ENCODE results near the gene APOB.
"Not testable (repeated sequence)": the region's sequence is repeated elsewhere in the genome, so short reads cannot be mapped to it uniquely, and the experiment has no call there.

The APOB gene

DNA sequence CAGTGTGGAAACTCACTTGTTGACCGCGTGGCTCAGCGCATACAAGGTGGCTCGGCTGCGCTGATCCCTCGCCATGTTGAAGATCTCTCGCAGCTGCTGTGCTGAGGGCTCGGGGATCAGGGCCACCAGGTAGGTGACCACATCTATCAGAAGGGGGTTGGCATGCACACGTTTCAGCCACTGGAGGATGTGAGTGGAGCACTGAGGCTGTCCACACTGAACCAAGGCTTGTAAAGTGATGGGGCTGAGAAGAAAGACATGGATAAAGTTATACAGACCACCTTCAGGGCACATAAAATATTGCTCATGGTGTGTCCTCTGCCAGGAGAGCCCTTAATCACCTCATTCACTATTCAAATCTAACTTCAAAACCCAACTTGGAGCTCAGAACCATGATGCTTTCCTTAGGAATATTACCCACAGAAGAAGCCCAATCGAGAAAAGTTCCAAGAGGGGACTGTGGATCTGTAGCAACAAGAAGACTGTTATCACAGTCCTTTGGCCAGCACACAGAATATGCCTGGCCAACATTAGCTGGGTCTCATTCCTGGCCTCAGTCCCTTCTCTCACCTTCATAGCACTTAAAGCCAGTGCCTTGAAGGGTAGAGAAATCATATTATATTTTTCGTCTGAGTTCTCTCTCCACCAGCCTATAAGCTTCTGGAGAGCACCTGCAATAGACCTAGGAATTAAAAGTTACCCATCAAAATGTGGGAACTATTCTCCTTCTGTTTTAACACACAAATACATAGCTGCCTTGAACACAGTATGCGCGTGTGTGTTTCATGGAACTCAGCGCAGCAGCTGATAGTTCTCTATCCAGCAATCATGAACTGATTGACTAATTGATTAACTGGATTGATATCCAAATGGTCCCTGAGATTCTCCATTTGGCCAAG is 11.3 kb downstream of the APOB start:
- DNase-seq = no peak

DNA sequence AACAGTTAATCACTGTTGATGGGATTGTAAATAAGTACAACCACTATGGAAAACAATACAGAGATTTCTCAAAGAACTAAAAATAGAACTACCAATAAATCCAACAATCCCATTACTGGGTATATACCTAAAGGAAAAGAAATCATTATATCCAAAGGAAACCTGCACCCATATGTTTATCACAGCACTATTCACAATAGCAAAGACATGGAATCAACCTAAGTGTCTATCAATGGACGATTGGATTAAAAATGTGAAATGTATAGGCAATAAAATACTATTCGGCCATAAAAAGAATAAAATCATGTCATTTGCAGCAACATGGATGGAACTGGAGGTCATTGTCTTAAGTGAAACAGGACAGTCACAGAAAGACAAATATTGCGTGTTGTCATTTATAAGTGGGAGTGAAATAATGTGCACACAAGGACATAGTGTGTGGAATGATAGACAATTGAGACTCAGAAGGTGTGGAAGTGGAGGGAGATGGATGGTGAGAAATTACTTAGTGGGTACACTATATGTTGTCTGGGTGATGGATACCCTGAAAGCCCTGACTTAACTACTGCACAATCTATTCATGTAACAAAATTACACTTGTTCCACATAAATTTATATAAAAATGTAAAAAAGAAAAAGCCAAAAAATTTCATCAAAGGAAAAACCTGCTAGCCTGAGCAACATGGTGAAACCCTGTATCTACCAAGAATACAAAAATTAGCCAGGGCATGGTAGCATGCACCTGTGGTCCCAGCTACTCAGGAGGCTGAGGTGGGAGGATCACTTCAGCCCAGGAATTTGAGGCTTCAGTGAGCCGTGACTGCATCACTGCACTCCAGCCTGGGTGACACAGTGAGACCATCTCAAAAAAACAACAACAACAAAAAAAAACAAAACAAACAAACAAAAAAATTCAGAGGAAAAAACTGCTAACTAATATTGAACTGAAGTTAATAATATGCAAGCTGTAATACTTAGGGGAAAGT is 12.6 kb downstream of the APOB start:
- no peak for DNase-seq

DNA sequence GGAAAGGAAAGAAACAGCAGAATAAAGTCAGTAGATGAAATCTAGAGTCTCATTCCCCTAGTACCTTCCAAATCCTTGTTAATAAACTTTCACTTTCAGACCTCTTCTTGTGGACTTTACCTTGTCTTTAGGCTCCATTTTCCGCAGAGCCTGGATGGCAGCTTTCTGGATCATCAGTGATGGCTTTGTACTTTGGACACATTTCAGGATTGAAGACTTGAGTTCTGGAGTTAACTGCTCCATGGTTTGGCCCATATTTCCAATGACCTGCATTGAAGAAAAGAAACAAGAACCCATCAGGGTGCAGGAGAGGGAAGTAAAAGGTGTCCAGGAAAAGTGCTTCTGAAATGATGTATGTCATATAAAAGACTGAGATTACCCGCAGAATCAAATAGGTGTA is 14.4 kb downstream of the APOB start:
- DNase-seq = no peak

DNA sequence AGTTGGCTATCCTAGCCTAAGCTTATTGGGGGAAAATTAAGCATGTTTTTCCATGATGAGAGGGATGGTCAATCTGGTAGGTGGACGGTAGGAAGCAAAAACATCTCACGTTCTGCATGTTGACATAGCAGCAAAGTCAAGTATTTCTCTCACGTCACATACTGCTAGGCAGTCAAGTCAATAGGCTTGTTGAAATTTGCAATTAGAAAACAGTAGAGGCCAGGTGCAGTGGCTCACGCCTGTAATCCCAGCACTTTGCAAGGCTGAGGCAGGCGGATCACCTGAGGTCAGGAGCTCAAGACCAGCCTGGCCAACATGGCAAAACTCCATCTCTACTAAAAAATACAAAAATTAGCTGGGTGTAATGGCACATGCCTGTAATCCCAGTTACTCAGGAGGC is 14.9 kb downstream of the APOB start:
- DNase-seq = not testable (repeated sequence)

DNA sequence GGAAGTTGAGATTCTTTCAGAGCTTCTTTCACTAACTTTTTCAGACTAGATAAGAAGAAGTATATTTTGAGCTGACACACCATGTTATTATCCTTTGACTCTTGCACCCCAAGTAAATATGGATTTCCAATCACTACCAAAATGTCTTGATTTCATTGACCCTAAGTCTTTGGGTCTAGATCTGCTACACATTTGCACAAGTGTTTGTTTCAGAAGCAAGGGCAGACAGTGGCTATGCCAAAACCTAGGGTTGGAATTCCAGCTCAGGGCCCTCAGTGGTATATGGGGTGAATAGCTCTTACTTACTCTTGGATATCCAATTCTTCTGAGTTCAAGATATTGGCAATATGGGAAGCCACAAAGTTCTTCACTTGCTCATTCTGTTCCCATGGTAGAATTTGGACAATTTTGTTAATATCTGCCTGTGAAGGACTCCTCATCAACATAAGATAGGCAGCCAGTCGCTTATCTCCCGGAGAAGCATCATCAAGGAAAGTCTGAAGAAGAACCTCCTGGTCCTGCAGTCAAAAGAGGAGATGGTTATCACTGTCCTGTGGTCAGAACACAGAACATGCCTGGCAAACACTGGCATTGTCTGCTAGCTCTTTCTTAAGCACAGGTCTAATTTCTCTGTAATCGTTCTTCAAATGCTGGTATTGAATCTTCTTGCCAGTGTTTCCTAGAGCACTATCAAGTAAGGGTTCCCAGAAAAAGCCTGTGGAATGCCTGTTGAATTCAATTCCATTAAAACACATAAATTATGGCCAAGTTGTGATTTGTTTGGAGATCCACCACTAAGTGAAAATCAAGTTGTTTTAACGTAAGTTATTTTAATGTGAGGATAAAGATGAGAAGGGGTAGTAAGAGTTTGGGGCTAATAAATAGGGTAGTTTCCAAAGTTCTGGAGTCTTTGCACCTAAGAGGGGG is 15.6 kb downstream of the APOB start:
- no peak for DNase-seq

DNA sequence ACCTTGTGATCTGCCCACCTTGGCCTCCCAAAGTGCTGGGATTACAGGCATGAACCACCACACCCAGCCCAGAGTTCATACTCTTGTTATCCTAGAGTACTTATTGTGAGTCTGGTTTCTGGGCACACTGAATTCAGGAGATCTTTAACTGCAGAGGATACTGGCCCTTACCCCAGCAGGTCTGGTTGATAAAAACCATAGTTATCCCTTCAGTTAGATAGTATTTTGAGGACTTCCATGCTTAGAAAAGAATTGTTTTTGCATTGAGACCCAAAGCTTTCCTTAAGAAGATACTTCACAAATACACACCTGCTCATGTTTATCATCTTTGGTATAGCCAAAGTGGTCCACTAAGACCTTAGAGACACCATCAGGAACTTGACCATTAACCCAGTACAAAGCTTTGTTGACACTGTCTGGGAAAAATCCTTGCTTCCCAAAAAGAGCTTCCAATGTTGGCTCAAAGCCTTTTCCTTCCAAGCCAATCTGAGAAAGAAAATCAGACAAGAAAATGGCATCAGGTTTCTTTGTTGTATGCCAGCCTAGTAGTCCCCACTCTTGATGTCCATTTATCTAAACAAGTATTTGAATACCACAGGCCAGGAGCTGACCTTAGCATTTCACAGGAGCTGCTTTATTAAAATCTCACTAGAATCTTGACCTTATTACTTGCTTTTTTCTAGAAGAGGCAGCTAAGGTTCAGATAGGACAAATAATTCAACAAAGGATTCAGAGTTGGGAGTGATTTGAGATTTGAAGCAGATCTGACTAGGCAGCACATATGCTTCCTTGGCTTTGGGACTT is 17.2 kb downstream of the APOB start:
- DNase-seq = no peak

DNA sequence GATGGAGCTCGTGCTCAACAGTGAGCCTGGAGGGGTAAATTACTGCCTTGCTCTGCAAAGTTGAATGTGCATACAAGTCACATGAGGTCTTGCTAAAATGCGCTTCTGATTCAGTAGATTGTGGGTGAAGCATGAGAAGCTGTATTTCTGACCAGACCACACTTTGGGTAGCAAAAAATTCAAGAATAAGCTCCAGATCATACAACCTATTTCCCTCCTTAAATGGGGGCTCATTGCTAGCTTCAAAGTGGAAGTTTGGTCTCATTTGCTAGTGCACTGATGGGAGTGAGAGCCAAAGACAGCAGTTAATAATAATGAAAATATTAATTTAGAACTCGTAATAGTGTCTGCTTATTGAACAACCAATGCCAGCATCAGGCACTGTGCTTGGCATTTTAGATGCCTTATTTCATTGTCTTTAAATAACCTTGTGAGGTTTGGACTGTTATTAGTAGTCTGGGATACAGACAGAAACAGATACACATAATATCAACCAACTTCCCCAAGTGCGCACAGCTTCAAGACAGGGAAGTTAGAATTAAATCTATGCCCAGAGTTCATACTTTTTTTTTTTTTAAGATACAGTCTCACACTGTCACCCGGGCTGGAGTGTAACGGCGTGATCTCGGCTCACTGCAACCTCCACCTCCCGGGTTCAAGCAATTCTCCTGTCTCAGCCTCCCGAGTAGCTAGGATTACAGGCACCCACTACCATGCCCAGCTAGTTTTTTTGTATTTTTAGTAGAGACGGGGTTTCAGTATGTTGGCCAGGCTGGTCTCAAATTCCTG is 18.0 kb downstream of the APOB start:
- no peak for DNase-seq

DNA sequence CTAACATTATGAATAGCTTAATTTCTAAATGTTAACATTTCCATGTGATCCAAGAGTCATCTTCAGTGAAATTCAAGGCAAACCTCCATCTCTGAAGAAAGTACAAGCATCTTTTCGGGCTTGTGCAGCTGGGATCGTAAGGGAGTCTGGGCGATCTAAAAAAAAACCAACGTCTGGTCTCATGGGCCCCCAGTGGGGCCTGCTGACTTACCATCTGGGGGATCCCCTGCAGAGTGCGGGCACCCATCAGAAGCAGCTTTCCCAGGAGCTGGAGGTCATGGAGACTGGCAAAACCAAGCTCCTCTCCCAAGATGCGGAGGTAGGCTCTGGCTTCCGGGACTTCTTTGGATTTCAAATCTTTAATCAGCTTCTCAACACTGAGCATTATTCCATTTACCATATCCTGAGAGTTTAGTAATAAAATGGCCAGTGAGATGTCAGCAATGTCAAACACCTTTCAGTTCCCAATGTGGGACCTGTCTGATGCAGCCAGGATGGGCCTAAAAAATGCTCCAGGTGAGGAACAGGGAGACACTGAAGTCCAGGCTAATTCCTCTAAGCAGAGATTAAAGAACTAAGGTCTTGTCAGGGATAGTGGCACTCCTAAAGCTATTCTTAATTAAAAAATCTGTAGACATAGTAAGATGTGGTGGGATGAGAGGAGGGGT is 19.0 kb downstream of the APOB start:
- DNase-seq = no peak

DNA sequence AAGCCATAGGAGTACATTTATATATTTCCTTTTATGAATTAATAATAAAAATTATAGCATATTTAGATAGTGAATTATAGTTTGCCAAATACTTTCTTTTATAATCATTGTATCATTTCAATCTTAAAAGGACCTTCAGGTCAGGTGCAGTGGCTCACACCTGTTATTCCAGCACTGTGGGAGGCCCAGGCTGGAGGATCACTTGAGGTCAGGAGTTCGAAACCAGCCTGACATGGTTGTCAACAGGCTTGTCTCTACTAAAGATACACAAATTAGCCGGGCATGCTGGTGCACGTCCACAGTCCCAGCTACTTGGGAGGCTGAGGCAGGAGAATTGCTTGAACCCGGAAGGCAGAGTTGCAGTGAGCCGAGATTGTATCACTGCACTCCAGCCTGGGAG is 19.7 kb downstream of the APOB start:
- no peak for DNase-seq

DNA sequence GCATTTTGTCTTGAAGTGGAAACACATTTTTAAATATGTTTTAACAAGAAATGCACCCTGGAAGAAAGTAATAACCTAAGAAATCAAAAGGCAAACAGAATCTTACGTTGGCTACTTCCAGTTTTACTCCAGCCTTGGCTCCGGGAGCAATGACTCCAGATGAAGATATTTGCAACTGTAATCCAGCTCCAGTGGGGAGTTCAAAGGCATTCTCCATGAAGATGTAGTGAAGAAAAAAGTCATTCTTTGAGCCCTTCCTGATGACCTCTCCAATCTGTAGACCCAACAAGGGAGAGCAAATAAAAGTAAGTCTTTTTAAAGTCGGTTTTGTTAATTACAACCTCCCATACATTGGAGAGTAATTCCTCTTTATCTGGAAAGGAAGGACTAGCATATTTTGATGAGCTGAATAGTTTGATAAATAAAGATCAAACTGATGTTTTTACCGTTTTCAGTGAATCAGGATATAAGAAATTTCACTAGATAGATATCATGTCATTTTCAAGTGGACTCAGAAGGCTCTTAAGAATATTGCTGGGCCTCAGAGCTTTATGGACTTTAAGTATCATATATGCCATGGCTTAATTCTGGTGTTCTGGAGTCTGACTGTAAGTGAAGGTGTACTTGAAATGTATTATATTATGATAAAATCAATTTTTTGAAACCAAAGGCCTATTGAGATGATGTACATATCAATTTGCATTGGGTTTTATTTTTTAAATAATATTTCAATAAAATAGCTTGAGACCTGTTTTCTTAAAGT is 20.3 kb downstream of the APOB start:
- DNase-seq = no peak

DNA sequence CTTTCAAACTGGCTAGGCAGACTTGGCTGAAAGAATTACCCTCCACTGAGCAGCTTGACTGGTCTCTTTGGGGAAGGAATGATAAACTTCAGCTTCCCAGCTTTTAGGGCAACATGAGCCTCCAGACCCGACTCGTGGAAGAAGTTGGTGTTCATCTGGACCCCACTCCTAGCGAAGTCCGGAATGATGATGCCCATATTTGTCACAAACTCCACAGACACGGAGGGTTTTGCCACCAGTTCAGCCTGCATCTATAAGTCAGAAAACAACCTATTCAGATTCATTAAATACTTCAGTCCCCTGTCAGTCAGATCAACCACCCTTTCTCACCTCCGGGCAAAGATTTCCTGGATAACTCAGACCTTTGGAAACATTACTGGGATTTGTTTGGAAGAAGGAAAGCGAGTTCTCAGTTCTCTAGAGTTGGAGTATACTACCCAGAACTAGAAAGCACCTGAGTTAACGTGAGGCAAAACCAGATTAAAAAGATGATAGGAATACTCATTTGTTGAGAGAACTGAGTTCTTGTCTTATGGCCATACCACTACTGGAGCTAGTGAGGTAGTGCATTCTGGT is 21.0 kb downstream of the APOB start:
- DNase-seq = no peak

DNA sequence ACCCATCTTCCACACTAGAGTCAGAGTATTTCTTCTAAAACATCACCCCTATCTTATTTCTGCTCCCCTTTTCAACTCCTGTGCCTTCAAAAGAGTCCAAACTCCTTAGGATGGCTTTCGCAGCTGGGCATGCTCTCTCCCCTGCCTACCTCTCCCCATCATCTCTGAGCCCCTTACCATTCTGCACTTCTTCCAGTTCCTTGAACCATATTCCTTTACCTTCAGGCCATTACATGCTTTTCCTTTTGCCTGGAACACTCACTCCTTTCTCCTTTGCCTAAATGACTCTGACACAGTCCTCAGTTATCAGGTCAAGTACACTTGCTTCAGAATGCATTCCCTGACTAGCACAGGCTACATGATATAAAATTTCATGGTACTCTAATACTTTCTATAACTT is 22.4 kb downstream of the APOB start:
- no peak for DNase-seq

DNA sequence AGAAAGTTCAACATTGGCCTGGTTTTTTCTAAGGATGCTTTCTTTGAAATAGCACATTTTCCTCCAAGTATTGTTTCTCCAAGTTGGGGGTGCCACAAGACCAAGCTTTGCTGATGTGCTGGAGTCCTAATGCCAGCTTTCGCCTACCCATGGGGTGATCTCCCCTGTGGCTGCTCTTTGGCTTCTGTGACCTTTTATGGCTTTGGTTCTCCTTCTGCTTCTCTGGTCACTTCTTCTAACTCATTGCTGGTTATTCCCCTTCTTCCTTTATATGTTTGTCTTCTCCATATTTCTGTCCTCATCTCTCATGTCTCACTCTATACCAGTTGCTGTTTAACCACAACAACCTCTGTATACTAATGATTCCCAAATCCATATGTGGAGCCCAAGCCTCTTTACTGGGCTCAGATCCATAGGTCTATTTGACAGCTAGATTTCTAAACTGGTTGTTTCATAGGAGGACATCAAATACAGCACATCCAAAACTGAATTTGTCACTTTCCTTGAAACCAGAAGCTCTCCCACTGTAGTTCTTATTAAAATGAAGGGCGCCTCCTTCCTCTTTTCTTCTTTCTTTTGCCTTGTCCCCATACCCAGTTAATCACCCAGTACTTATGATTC is 23.1 kb downstream of the APOB start:
- DNase-seq = no peak

DNA sequence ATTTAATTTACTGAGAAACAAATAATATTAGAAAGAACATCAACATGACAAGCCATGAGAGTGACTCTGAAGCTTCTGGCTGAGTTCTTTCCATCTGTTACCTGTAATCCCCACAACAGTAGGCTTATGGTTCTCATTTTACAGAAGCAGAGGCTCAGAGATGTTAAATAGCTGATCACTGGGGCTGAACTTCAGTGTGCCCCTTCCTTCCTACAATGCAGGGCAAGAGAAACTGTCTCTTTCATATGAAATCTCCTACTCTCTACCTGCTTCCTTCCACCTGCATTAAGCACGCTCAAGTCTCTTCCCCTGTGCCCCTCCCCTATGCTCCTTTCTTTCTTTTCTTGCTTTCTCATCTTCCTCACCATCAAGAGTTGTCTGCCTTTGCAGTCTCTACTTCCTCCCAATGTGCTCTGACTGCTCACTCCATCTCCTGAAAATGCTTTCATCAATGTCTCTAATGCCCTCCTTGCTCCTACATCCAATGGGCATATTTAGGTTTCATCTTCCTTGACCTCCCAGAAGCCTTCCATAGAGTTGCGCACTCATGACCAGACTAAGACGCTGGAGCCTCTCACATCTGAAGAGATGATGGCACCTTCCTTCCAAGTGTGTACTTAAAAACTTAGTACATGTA is 23.7 kb downstream of the APOB start:
- no peak for DNase-seq

DNA sequence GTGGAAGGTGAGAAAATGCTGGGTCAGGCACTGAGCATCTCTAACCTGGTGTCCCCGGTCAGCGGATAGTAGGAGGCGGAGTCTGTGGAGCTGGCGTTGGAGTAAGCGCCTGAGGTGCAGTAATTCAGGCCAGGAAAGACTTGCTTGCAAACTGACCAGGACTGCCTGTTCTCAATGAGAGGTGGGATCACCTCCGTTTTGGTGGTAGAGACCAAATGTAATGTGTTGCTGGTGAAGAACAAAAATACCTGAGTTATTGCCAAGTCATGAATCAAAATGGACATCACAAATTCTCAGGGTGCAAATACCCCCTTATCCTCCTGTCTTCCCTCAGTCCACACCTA is 24.2 kb downstream of the APOB start:
- DNase-seq = no peak

DNA sequence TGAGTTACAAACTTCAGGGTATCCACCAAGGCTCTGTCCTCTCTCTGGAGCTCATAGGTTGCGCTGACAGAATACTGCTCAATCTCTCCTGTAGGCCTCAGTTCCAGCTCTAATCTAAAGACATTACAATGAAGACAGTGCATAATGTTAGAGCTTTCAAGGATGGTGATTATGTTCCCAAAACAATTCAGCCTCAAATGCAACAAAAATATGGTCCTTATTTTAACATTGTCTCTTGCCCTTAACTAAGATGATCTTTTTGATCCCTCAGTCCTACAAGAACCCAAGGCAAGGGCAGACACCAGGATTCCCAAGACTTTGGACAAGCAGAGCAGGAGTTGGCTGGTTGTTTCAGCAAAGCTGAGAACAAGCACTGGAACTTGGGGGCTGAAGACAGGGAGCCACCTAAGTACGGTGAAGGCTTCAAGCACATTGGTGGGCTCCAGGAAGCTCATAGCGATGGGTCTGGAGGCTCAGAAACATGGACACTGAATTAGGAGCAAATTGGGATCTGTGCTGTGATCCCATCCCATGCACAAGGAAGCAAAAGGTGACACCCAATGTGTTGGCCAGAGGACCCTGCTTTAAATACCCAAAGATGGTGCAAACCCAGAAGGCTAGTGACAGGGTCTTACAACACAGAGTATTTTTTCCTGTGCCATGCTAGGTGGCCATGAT is 24.7 kb downstream of the APOB start:
- no peak for DNase-seq

DNA sequence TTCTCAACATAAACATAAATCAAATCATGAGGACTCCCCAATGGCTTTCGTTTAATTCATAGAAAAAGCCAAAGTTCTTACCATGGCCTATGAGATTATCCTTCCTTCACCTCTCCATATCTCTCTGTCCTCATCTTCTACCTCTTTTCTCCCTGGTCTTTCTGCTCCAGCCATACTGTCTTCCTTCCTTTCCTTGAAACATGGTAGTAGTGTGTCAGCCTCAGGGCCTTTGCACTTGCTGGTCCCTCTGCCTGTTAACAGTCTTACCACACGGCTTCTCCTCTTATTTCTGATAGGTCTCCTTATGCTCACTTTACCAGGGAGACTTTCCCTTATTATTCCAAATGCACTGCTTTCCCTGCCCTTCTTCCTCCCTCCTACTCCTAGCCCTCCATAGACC is 25.6 kb downstream of the APOB start:
- no peak for DNase-seq

Measured in T-helper 2 cell (primary cell).